Upper lobe of left lung (tissue), 4 donors: Measurements from ENCODE around the gene ATP6V0E1.

Source experiments
- CTCF ChIP-seq, 6 experiments: fragments of 450-650 bp in 4 of 6; fragments of 200-600 bp in 2 of 6; sonication (generic) in 2 of 6; IDR thresholded peaks; one replicate each; pipeline ENCODE4 v1.5.1; 2016 to 2019; ENCODE audit warnings: antibody characterized with exemption in 6 of 6
- POLR2A ChIP-seq, 4 donors: fragments of 450-650 bp; IDR thresholded peaks; one replicate each; pipeline ENCODE4 v1.5.1; 2016 to 2017; ENCODE audit warnings: antibody characterized with exemption in 4 of 4, mild to moderate bottlenecking in 2 of 4

GRCh38 chr5:172940268-172941066 is 43.1 kb upstream of the ATP6V0E1 start:
- TF ChIP-seq CTCF (IDR thresholded peaks at IDR 0.05) (no peak), POLR2A (IDR thresholded peaks at IDR 0.05) (no peak)
